Calu3 (cell line): ENCODE results near the gene FAM107B. TPM values are rescaled to one million over a fixed set of nuclear protein-coding genes. Genes with fewer than 3 reads are reported as not detected.

Experiments
- BruUV-seq: library from RNA; stranded (reverse); fragments of 400-500 nt; replicated peaks from 2 replicates; lab custom pipeline; 2021; lab: Mats Ljungman, UMichigan
- CTCF ChIA-PET: fragments of 300-600 bp; sonication (Branson Sonifier 250); formaldehyde crosslinking; loops from one replicate; lab custom pipeline; 2022; ENCODE audit warnings: antibody characterized with exemption; lab: Charles Lee
- DNase-seq: peaks from one replicate; pipeline ENCODE4 v3.0.0; 2022
- H3K27ac Mint-ChIP-seq: one replicate; pipeline ENCODE4 v1.8.0; 2022; ENCODE audit warnings: mixed read lengths; ENCODE audit not compliant: unreplicated experiment
- H3K27me3 Mint-ChIP-seq: one replicate; pipeline ENCODE4 v1.8.0; 2022; ENCODE audit warnings: mixed read lengths; ENCODE audit not compliant: unreplicated experiment
- H3K36me3 Mint-ChIP-seq: one replicate; pipeline ENCODE4 v1.8.0; 2022; ENCODE audit warnings: mild to moderate bottlenecking, moderate library complexity, mixed read lengths; ENCODE audit not compliant: insufficient read depth, unreplicated experiment
- H3K4me1 Mint-ChIP-seq: one replicate; pipeline ENCODE4 v1.8.0; 2022; ENCODE audit warnings: mild to moderate bottlenecking, low read depth, mixed read lengths; ENCODE audit not compliant: unreplicated experiment
- H3K4me3 Mint-ChIP-seq: one replicate; pipeline ENCODE4 v1.8.0; 2022; ENCODE audit warnings: mild to moderate bottlenecking, low read depth, moderate library complexity, mixed read lengths; ENCODE audit not compliant: unreplicated experiment
- H3K9me3 Mint-ChIP-seq: one replicate; pipeline ENCODE4 v1.8.0; 2022; ENCODE audit warnings: low read depth, mixed read lengths; ENCODE audit not compliant: unreplicated experiment
- intact Hi-C: fragments of 100-400 bp; cut with micrococcal nuclease; formaldehyde crosslinking; loops from one replicate; pipeline ENCODE4 v1.10.0; 2022; ENCODE audit not compliant: unreplicated experiment
- total RNA-seq: library from RNA; stranded (reverse); gene quantifications from 2 replicates; pipeline ENCODE4 v1.2.3, GENCODE V29; 2022
- TF ChIP-seq, protein P1 (sequence below): fragments of 200-600 bp; IDR thresholded peaks from one replicate; pipeline ENCODE4 v1.8.0; 2022; ENCODE audit warnings: antibody characterized with exemption; ENCODE audit not compliant: unreplicated experiment

The FAM107B gene
- total RNA-seq, 1 experiment from 2014 or later, result 168 TPM

DNA sequence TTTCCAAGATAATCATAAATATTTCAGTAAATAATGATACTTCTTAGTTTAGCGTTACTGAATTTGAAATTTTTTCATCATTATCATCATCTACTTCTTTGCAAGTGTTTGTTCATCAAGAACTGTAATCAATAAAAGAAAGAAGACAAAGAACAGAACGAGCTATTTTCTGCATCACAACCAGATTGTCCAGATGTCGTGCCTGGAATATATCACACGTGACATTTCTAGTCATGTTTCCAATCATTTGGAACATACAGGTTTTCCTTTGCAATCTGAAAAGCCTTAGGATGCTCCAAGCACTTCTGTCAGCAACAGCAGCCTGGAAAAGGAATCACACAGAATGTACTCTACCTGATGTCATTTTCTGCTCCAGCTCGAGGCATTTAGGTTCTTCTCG is 107.4 kb downstream of the FAM107B start:
- no peak for DNase-seq
- Mint-ChIP-seq H3K4me3 (no peak overlapping the region), H3K4me1 (peaks cover 49% of the 10 kb centered on the region), H3K27ac (no peak overlapping the region), H3K9me3 (peaks cover 7% of the 10 kb centered on the region), H3K36me3 (no peaks in the 10 kb centered on the region), H3K27me3 (no peaks in the 10 kb centered on the region)
- intact Hi-C loops, result no loop called here
- TF ChIP-seq, protein P1, sequence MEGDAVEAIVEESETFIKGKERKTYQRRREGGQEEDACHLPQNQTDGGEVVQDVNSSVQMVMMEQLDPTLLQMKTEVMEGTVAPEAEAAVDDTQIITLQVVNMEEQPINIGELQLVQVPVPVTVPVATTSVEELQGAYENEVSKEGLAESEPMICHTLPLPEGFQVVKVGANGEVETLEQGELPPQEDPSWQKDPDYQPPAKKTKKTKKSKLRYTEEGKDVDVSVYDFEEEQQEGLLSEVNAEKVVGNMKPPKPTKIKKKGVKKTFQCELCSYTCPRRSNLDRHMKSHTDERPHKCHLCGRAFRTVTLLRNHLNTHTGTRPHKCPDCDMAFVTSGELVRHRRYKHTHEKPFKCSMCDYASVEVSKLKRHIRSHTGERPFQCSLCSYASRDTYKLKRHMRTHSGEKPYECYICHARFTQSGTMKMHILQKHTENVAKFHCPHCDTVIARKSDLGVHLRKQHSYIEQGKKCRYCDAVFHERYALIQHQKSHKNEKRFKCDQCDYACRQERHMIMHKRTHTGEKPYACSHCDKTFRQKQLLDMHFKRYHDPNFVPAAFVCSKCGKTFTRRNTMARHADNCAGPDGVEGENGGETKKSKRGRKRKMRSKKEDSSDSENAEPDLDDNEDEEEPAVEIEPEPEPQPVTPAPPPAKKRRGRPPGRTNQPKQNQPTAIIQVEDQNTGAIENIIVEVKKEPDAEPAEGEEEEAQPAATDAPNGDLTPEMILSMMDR, result no peak
- CTCF ChIA-PET, result no interaction called here
- no TSS peak for BruUV-seq

DNA sequence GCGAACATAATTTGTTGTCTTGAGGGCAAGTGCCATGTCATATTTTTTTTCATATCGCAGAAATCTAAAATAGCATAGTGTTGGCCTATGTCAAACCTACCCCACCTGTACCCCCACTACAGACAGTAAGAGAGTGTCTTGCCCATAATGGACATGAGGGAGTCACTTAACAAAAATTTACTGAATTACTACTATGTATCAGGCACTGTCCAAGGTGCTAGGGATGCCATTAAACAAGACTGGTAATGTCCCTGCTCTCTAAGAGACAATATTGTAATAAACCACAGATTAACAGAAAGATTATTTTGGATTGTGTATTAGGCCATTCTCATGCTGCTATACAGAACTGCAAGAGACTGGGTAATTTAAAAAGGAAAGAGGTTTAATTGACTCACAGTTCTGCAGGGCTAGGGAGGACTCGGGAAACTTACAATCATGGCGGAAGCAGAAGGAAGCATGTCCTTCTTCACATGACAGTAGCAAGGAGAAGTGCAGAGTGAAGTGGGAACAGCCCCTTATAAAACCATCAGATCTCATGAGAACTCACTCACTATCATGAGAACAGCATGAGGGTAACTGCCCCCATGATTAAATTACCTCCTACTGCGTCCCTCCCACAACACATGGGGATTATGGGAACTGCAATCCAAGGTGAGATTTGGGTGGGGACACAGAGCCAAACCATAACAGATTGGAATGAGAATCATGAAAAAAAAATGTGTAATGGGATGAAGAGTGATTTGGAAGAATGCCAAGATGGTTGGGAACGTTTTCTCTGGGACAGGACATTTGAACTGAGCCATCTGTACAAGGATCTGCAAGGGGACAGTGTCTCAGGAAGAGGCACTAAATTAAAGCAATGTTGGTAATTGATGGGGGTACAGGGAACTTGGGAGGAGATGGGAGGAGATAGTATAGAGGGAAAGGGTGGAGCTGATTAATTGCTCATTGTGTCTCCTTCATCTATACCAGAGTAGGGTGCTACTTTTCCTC is 108.5 kb downstream of the FAM107B start:
- BruUV-seq, result no TSS peak
- intact Hi-C loops, result no loop called here
- CTCF ChIA-PET, result no interaction called here
- DNase-seq, result no peak
- Mint-ChIP-seq H3K4me1 (peaks cover 46% of the 10 kb centered on the region), H3K36me3 (no peaks in the 10 kb centered on the region), H3K4me3 (no peak overlapping the region), H3K27ac (peak overlapping the region; percentile 71), H3K9me3 (peaks cover 7% of the 10 kb centered on the region), H3K27me3 (no peaks in the 10 kb centered on the region)
- TF ChIP-seq, protein P1, result no peak

DNA sequence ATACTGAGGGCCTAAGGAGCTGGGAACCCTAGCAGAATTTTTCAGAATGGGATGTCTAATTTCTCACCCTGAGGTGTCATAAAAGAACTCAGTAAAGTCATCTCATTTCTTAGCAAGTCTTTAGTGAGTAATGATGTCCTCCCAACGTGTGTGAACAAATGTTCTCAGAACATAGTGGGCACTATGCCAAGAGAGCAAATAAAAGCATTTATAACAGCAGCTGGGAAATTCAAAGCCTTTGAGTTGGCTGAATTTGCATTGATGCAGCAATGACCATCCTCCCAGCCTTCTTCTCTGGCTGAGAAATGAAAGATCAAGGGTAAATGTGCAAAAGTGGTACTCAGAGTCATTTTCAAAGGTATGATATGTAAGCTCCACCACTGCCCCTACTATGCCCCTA is 109.4 kb downstream of the FAM107B start:
- no peaks in the 10 kb centered on the region for H3K36me3 Mint-ChIP-seq
- no peaks in the 10 kb centered on the region for H3K27me3 Mint-ChIP-seq
- CTCF ChIA-PET, result interaction anchor here (0.6 kb wide), 1 partner anchor 31 kb away, joined by 3 read pairs; no protein-coding TSS in a partner anchor
- no peak overlapping the region for H3K4me3 Mint-ChIP-seq
- intact Hi-C loops, result no loop called here
- BruUV-seq, result no TSS peak
- H3K4me1 Mint-ChIP-seq, result peaks cover 38% of the 10 kb centered on the region
- H3K9me3 Mint-ChIP-seq, result peaks cover 7% of the 10 kb centered on the region
- TF ChIP-seq, protein P1, result no peak
- DNase-seq, result no peak
- no peak overlapping the region for H3K27ac Mint-ChIP-seq

DNA sequence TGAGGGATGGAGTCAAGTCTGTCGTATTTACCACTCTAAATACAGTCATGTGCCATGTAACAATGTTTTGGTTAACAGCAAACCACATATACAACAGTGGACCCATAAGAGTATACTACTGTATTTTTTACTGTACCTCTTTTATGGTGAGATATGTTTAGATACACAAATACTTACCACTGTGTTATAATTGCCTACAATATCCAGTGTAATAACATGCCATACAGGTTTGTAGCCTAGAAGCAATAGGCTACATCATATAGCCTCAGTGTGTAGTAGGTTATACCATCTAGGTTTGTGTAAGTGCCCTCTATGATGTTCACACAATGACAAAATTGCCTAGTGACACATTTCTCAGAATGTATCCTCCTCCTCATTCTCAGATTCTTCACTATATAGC is 110.4 kb downstream of the FAM107B start:
- H3K27me3 Mint-ChIP-seq, result no peaks in the 10 kb centered on the region
- intact Hi-C loops, result no loop called here
- no peak overlapping the region for H3K27ac Mint-ChIP-seq
- no peaks in the 10 kb centered on the region for H3K36me3 Mint-ChIP-seq
- TF ChIP-seq, protein P1, result no peak
- BruUV-seq, result no TSS peak
- H3K9me3 Mint-ChIP-seq, result peaks cover 7% of the 10 kb centered on the region
- CTCF ChIA-PET, result interaction anchor here (0.7 kb wide), 1 partner anchor 108 kb away, joined by 5 read pairs; no protein-coding TSS in a partner anchor
- peaks cover 30% of the 10 kb centered on the region for H3K4me1 Mint-ChIP-seq
- no peak overlapping the region for H3K4me3 Mint-ChIP-seq
- no peak for DNase-seq
